NCI-H82 treated with DMSO at 0.1 percent for 48 hours (cell line): ENCODE data around the gene WWC2.
"Not testable (repeated sequence)": the region's sequence is repeated elsewhere in the genome, so short reads cannot be mapped to it uniquely, and the experiment has no call there.

Source experiments
- DNase-seq: peaks from one replicate; lab custom pipeline; 2025; ENCODE audit not compliant: unreplicated experiment; lab: John Stamatoyannopoulos, UW

Gene WWC2

DNA sequence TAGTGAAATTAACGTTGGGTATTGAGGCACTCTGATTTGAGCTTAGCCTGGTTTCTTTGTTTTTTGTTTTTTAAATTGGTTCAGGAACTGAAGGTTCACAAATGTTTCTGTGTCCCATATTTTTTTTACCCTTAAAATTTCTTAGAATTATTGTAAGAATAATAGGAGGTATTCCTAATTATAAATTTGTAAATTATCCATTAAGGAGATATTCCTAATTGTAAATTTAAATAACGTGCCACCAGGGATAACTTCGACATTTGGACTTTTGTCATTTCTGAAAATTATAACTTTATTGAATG lies 1.2 kb downstream of the WWC2 start:
- DNase-seq, result no peak

DNA sequence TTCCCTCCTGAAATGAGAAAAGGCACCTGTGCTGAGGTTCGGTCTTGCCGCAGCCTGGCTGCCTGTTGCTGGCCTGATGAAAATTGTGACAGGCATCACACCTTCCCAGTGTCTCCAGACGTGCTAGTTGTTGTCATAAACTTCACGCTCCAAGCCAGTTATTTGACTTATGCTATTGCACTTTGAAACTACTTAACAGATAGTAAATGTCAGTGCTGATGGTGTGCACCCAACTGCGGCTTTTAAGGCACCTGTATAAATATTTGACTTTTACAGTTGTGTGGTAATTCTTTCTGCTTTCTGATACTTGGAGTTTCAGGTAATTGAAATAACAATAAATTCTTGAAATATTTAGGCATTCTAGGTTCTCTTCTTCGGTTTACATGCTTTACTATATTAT lies 1.8 kb downstream of the WWC2 start:
- DNase-seq, result no peak

DNA sequence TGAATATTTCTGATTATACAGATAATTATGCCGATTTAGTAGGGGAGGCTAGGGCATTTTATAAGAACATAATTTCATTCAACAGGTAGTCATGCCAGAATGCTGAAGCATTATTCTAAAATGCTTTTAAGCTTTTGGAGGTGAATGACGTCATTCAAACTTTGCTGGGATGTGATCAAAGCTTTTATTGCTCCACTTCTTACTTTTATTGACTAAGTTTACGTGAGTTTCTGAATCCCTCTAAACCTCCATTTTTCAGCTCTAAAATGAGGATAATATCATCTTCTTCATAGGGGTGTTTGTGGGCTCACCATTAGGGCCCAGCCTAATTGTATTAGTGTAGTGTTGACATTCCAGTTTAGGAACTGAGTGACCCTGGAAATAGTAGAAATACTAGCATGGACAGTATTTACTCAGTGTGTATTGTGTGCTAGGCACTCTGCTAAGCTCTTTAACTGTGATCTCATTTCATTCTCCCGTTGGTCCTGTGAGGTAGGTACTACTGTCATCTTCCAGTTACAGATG lies 3.0 kb downstream of the WWC2 start:
- no peak for DNase-seq

DNA sequence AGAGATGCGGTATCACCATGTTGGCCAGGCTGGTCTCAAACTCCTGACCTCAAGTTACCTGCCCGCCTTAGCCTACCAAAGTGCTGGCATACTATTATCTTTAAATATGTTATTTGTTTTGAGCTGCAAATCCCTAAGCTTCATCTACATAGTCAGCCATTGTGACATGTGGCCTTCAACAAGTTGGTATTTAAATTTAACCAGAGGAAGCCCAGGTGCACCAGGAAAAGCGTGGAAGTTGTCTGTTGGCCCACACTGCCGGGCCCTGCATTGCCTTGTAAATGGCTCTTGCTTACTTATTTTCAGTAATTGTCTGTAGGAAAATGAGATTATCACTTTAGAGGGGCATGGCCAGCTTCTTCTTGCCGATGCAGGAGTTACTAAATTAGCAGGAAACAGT lies 6.0 kb downstream of the WWC2 start:
- DNase-seq, result no peak

DNA sequence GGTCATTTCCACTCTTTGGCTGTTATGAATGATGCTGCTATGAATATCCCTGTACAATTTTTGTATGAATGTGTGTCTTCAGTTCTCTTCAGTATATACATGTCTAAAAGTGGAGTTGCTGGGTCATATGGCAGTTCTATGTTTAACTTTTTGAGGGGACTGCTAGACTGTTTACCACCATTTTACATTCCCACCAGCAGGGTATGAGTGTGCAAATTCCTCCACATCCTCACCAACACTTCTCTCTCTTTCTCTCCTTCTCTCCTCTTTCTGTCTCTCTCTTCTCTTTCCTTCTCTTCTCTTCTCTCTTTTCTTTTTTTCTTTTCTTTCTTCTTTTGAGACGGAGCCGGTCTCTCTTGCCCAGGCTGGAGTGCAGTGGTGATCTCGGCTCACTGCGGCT lies 7.8 kb downstream of the WWC2 start:
- no peak for DNase-seq

DNA sequence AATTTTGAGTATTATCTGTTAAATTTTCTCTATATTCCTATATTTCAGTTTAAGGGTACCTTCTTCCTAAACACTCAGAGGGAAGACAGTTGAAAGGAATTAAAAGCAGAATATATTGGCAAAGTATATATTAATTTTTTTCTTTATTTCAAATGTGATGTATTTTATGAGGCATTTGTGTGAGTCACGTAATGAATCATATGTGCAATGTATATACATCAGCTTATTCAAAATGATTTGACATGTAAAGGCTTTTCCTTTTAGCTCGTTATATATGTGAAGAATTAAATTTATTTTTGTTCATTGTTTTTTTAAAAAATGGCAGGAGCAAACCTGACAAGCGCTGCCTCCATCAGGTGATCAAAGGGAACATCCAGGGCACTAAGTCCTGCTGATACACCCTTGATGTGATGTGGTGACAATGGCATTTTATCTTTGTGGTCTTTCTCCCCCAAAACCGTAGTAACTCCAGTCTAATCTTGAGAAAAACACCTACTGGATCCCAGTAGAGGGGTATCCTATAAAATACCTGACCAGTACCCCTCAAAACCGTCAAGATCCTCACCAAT lies 8.9 kb downstream of the WWC2 start:
- no peak for DNase-seq

DNA sequence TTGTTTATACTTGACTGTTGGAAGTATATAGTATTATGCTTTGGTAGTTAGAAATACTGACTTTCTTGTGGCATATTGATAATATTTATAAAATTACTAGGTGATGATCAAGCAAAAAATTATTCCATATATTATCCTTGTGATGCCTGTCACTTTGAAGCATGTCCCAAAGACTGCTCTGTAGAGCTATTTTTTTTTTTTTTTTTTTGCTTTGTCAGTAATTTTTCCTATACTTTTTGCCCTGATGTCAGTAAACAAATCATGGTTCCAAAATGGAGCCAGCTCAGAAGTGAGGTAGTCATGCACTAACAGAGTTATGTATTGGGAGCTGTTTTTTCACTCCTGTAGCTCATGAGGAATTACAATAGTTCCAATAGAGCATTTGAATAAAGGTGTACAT lies 11.2 kb downstream of the WWC2 start:
- no peak for DNase-seq

DNA sequence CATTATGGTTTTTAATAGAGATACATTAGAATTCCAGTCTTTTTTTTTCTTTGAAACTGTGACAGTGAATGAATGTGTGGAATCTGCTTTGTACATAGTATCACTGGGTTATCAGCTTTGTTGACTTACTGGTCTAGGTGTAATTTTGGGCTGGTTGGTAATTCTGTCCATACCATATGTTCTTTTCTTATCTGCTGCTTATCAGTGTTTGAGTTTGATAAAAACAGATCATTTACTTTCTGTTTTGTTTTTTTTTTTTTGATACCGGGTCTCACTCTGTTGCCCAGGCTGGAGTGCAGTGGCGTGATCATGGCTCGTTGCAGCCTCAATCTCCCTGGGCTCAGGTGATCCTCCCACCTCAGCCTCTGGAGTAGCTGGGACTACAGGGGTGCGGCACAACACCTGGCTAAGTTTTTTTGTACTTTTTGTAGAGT lies 12.4 kb downstream of the WWC2 start:
- DNase-seq, result no peak

DNA sequence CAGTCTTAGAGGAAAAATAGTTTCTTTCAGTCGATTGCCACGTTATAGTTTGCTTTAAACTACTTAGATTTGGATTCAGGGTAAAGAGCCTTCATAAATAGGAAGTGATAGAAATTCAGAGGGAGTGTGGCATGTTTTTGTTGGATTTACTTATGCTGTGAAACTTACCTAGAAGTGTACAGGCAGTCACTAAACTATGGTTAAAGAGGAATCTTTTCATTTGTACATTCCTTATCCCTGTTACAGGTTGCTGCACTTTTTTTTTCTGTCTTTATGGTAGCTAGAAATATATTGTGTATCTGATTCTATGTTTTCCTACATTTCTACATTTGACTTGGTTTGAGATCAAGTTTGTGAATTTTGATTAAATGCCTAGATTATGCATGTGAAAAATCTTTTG lies 19.1 kb downstream of the WWC2 start:
- DNase-seq, result no peak

DNA sequence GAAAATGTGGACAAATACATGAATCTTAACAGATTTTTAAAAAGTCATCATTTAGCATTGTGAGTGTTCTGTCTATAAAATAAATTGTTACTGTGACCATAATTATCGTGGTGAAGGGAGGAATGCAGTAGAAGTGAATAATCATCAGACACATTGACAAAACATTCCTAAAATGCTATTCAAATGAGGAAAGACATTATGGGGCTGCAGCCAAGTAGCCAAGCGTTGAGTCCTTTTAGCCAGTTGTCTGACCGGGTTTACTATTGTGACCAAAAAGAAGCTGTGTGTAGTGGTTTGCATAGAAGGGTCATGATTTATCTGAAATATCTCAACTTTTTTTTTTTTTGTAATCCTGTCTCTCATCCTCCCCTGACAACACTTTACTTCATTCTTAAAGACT lies 19.5 kb downstream of the WWC2 start:
- no peak for DNase-seq

DNA sequence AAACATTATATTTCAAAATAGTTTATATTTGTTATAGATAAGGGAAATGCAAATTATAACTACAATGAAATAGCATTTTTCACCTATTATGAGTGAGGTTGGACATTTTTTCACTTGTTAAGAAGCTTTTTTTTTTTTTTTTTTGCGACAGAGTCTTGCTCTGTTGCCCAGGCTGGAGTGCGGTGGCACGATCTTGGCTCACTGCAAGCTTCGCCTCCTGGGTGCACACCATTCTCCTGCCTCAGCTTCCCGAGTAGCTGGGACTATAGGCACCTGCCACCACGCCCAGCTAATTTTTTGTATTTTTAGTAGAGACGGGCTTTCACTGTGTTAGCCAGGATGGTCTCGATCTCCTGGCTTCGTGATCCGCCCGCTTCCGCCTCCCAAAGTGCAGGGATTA lies 22.6 kb downstream of the WWC2 start:
- not testable (repeated sequence) for DNase-seq

DNA sequence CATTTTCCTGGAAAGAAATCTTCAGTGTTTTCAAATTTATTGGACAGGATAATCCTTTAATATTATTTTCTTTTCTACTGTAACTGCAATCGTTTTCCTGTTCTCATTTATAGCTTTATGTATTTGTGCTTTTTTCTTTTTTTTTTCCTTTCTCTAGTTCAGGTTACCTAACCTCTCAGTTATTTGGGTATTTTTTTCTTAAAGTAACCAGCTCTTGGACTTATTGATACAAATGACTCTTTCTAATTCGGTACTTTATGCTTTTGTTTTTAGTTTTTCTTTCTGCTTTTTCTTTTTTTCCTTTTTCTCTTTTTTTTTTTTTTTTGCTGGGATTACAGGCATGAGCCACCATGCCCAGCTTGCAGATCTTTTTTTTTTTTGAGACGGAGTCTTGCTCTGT lies 25.2 kb downstream of the WWC2 start:
- DNase-seq, result no peak

DNA sequence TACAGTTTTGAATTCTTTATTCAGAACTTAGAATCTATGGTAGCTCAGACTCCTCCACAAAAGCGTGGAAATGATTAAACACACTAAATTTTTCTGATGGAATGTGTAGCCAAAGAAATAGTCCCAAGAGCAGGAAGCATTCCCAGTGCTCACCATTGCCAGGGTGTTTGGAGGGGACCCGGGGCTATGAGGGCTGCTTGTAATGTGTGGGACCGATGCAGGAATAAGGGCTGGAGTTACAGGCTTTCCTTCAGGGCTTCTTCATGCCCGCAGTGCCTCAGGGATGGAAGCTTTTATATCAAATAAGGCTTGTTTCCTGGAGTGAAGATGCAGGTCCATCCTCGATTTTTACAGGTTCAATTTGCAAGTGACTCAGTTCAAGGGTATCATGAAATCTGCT lies 25.8 kb downstream of the WWC2 start:
- no peak for DNase-seq

DNA sequence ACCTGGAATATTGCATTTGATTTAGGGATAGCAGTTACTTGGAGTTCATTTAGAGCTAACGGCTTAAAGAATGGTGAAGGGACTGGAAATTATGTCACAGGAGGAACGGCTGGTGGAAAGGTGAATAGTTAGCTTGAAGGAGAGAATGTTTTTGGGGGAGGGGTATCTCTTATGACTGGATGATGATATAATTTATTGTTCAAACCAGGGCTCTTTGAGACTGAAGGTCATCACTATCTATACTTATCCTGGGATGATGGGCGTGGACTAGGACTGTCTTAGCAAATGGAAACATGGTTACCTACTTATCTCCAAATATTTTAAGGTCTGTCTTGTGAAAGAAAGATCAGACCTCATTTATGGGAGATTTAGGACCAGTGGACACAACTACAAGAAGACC lies 30.1 kb downstream of the WWC2 start:
- no peak for DNase-seq

DNA sequence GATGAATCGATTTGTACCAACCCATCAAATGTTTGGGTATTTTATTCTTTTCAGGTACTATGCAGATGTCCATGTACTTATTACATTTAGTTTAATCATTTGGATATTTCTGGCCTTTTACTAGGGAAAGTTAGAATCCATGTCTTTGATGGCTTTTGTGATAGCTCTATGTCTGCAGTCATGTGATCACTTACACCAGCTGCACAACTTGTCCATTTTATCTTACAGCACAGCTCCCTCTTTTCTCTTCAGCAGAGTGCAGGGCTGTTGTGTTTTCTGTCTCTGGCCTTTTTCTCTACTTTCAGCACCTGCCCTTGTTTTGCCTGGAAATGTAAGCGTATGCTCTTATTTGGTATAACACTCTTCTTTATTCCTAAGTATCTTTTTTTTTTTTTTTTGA lies 30.6 kb downstream of the WWC2 start:
- DNase-seq, result no peak

DNA sequence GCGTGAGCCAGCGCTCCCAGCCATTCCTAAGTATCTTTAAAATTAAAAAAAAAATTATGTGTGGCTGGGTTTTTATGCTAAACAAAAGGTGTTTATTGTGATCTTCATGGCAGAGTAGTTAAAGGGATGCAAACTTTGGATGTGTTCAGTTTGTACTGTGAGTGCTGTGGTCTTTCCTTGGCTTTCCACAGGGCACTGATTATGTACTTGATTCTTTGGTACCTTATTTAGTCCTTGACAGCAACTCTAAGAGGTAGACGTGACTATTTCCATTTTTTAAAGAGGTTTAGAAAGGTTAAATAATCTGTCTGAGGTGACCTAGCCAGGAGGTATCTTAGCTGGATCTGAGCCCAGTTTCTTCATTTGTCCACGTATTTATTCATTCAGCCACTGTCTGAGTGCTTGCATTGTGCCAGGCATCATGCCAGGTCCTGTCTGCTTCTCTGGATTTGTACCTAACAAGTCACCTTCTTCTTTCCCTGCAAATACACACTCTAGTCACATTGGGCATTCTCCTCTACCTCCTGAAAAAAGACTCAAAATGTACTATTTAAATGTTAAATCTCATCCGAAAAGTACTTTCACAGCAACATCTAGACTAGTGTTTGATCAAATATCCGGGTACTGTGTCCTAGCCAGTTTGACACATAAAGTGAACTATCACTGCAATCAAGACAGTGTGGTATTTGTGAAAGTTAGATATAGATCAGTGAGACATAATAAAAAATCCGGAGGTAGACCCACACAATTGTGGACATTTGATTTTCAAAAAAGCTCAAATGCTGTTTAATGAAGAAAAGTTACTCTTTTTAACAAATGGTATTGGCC lies 31.5 kb downstream of the WWC2 start:
- DNase-seq, result no peak

DNA sequence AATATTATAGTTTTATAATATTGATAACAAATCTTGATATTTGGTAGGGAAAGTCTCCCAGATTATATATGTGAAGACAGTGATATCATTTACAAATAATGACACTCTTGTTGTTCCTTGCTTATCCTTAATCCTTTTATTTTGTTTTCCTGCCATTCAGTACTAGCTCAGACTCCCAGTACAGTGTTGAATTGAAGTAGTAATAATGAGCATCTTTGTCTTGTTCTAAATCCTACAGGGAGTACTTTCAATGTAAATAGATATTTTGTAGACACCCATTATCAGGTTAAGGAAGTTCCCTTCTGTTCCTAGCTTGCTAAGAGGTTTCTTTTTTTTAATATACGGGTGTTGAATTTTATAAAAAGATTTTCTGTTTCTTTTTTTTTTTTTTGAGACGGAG lies 33.0 kb downstream of the WWC2 start:
- no peak for DNase-seq

DNA sequence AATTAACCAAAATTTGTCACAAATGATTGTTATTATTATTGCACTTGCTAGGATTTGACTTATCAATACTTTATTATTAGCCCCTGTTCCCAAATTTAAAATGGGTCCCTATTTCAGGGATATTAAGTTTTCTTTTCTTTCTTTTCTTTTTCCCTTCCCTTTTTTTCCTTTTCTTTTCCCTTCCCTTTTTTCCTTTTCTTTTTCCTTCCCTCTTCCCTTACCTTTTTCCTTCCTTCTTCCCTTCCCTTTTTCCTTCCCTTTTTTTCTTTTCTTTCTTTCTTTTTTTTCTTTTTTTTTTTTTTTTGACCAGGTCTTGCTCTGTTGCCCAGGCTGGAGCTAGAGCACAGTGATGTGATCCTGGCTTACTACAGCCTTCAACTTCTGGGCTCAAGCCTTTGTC lies 33.8 kb downstream of the WWC2 start:
- no peak for DNase-seq

DNA sequence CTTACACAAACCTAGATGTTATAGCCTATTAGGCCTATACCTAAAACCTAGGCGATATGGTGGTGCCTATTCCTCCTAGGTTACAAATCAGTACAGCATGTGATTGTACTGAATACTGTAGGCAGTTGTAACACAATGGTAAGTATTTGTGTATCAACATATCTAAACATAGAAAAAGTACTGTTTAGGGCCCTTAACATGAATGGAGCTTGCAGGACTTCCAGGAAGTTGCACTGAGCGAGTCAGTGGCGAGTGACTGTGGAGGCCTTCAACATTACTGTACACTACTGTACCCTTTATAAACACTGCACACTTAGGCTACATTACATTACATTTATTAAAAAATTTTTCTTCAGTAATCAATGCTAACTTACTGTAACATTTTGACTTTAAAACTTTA lies 37.8 kb downstream of the WWC2 start:
- DNase-seq, result no peak

DNA sequence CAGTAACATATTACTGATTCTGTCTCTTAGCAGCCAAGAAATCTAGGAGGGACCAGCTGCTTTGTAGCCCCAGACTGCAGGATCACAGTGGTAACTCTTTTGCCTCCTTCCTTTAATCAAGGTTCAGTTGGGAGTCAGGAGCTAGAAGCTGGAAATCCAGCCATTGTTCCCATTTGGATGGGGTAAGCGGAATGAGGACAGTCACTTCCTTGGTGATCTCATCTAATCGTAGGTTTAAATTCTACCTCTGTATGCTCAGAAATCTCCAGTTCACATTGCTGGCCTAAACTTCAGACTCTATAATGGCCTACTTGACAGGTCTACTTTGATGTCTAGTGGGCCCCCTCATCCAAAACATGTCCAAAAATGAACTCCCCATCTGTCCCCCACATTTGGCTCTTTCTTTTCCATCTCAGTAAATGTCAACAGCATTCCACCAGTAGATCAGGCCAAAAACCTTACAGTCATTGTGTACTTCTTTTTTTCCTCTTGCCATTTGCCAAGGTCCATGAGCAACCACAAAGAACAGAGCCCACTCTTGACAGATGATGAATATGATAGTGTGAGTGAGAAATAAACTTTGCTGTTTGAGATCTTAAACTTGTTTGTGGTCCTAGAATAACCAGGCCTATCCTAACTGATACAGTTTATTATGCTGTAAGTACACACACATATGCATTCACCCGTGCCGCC lies 40.1 kb downstream of the WWC2 start:
- no peak for DNase-seq

DNA sequence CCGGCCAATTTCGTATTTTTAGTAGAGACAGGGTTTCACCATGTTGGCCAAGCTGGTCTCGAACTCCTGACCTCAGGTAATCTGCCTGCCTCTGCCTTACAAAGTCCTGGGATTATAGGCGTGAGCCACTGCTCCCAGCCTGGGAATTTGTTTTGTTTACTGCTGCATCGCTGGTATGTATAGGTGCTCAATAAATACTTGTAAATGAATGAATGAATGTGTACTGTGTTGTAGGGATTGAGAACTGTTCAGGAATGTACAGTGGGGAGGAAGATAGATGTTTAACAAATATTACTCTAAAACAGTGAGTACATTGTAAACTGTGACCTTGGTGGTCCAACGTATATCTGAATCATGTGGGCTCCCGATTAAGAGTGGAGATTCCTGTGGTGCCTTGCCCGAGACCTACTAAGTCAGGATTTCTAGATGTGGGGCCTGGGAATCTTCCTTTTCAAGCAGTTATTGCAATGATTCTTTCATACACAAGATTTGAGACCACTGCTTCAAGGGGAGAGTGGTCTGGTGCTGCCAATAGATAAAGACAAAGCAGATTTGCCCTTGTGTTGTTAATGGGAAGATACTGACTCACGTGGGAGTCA lies 41.0 kb downstream of the WWC2 start:
- no peak for DNase-seq

DNA sequence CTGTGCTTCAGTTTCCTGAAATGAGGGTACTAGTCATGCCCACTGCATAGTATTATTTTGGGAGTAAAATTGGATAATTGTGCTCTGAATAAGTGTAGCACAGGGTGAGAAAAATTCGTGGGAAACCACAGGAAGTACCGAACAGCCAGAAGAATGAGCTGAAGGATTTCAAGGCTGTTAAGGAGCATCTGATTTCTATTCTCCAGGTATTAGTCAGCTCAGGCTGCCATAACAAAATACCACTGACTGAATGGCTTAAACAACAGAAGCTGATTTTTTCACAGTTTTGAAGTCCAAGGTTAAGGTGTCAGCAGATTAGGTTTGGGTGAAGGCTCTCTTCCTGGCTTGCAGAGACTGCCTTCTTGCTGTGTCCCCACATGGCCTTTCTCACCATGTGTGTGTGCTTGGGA lies 41.9 kb downstream of the WWC2 start:
- no peak for DNase-seq
